ENCODE data around the gene SRCIN1. TPM values are rescaled to one million over a fixed set of nuclear protein-coding genes. Genes with fewer than 3 reads are reported as not detected.

Gene SRCIN1
- total RNA-seq, 1 donor from 2014 or later, result 2.1 TPM

DNA sequence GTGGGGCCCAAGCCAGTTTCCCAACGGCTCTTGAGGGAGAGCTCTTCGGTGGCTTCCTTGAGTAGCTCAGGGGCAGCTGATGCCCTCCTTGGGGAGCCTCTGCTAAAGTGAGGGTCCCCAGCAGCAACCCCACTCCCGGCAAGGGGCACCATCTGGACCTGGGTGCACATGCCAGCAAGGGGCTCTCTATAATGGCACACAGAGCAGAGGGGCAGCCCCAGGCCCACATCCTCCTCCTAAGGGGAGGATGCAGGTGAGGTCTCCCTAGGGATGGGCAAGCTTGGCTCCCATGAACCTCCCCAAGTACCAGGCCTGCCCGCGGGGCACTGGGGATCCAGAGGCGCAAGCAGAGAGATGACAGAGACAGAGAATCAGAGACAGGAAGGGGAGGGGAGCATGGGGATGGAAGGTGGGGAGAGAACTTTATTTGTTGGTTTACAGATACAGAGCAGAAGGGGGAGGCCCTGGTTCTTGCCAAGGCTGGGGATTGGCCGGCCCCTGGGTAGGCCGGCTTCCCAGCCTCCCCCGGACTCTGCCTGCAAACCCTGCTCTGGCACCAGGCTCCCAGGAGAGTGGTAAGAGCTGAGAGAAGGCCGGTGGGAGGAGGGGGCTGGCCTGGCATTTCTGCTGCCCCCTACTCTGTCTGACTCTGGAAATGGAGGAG lies 61.4 kb downstream of the SRCIN1 start:
- Histone ChIP-seq H3K27ac (no peak overlapping the region), H3K9me3 (no peaks in the 10 kb centered on the region), H3K27me3 (peaks cover 10% of the 10 kb centered on the region), H3K36me3 (no peaks in the 10 kb centered on the region), H3K4me3 (no peak overlapping the region), H3K4me1 (no peaks in the 10 kb centered on the region)
- intact Hi-C loops (cut with DNase I), result no loop called here
- DNase-seq, result no peak
- ATAC-seq, result no peak
- TF ChIP-seq, protein P1, sequence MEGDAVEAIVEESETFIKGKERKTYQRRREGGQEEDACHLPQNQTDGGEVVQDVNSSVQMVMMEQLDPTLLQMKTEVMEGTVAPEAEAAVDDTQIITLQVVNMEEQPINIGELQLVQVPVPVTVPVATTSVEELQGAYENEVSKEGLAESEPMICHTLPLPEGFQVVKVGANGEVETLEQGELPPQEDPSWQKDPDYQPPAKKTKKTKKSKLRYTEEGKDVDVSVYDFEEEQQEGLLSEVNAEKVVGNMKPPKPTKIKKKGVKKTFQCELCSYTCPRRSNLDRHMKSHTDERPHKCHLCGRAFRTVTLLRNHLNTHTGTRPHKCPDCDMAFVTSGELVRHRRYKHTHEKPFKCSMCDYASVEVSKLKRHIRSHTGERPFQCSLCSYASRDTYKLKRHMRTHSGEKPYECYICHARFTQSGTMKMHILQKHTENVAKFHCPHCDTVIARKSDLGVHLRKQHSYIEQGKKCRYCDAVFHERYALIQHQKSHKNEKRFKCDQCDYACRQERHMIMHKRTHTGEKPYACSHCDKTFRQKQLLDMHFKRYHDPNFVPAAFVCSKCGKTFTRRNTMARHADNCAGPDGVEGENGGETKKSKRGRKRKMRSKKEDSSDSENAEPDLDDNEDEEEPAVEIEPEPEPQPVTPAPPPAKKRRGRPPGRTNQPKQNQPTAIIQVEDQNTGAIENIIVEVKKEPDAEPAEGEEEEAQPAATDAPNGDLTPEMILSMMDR (IDR thresholded peaks at IDR 0.05), result no peak

DNA sequence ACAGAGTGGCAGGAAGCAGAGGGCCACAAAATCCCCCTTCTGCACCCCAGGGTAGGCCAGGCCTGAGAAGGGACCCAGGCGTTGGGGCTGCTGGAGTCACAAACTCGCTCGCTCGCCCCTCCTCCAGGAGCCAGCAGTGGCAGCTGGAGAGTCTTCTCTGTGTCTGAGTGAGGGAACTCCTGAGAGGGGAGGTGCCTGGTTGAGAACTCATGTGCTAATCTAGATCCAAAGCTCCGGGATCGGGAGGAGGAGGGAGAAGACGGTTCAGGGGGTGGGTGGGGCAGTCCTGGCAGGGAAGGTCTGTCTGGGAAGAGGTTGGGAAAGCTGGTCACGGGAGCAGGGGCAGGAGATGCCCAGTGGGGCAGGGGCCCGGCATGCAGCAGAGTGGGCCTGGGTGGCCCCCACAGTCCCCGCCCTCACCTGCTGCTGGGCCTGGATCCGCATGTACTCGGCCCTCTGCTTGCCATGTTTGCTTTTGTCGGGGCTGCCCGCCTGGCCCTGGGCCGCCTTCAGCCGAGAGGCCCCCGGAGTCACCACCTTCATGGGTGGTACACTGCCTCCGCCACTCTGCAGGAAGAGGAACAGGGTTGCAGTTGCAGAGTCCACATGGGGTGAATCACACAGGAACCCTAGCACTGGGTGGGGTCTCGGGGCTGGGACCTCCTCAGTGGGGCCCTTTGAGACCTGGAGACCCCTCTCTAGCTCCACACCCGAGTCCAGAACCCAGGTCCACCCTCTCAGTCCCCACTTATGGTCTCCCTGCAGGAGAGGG lies 62.2 kb downstream of the SRCIN1 start:
- TF ChIP-seq, protein P1 (IDR thresholded peaks at IDR 0.05), result no peak
- Histone ChIP-seq H3K9me3 (no peaks in the 10 kb centered on the region), H3K36me3 (no peaks in the 10 kb centered on the region), H3K27me3 (peaks cover 10% of the 10 kb centered on the region), H3K4me3 (no peak overlapping the region), H3K4me1 (no peaks in the 10 kb centered on the region), H3K27ac (no peak overlapping the region)
- ATAC-seq (no peak), DNase-seq (no peak)
- intact Hi-C loops (cut with DNase I), result no loop called here

DNA sequence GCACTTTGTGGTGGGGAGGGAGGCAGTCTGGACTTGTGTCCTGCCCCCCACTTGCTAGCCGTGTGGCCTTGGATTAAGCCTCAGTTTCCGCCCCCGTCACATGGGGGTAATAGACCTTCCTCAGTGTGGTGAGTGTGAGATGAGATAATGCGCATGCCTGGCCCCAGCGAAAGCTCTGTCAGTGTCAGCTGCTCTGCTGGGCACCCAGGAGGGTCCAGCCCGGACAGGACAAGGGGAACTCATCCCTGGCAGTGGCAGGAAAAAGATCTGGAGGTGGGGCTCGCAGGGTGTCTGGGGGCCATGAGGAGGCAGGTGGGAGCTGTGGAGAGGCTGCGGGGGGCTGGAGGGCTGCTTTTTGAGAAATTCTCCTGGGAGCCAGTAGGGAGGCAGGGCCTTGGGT lies 63.5 kb downstream of the SRCIN1 start:
- TF ChIP-seq, protein P1 (IDR thresholded peaks at IDR 0.05), result no peak
- H3K27ac ChIP-seq, result no peak overlapping the region
- H3K4me1 ChIP-seq, result no peaks in the 10 kb centered on the region
- intact Hi-C loops (cut with DNase I), result no loop called here
- ATAC-seq, result no peak
- peaks cover 10% of the 10 kb centered on the region for H3K27me3 ChIP-seq
- DNase-seq, result no peak
- no peaks in the 10 kb centered on the region for H3K36me3 ChIP-seq
- no peaks in the 10 kb centered on the region for H3K9me3 ChIP-seq
- H3K4me3 ChIP-seq, result no peak overlapping the region

DNA sequence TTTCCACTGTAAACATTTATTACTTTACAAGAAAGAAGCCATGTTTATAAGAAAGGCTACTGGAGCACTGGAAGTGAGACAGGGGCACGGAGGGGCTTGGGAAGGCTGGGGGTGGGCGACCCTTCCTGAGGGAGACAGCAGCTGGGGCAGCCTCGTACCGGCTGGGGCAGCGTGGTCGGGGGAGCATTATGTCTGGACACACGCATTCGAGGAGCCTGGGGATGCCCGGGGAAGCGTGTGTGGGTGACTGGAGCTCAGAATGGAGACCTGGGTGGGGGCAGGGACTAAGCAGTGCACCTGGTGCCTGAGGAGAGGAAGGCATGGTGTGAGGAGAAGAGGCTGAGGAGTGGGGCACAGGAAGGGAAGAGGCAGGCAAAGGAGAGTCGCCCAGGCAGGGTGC lies 64.5 kb downstream of the SRCIN1 start:
- no peak for DNase-seq
- H3K4me3 ChIP-seq, result no peak overlapping the region
- no peak overlapping the region for H3K27ac ChIP-seq
- H3K4me1 ChIP-seq, result no peaks in the 10 kb centered on the region
- H3K36me3 ChIP-seq, result no peaks in the 10 kb centered on the region
- H3K27me3 ChIP-seq, result peaks cover 18% of the 10 kb centered on the region
- TF ChIP-seq, protein P1 (IDR thresholded peaks at IDR 0.05), result no peak
- no peak for ATAC-seq
- intact Hi-C loops (cut with DNase I), result no loop called here
- H3K9me3 ChIP-seq, result no peaks in the 10 kb centered on the region

DNA sequence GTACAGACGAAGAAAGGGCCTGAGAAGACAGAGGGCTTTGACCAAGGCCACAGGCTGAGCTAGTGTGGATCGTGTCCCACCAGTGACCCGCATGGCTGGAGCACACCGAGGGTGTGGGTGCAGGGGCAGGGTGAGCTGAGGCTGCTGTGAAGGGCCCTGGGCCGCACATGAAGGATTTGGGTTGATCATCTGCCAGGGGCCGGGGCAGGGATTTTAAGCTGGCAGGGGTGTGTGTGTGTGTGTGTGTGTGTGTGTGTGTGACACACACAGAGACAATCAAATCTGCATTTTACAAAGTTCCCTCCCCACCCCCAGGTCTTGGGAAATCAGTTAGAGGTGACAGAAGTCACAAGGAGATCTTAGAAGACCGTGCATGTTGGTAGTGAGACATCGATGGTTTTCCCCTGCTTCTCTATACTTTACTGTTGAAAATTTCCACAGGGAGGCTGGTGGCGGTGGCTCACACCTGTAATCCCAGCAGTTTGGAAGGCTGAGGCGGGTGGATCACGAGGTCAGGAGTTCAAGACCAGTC lies 65.2 kb downstream of the SRCIN1 start:
- ATAC-seq (no peak), DNase-seq (no peak)
- Histone ChIP-seq H3K9me3 (no peaks in the 10 kb centered on the region), H3K27me3 (peaks cover 25% of the 10 kb centered on the region), H3K27ac (no peak overlapping the region), H3K4me3 (no peak overlapping the region), H3K36me3 (no peaks in the 10 kb centered on the region), H3K4me1 (no peaks in the 10 kb centered on the region)
- TF ChIP-seq, protein P1 (IDR thresholded peaks at IDR 0.05), result no peak
- intact Hi-C loops (cut with DNase I), result no loop called here

Measured in upper lobe of right lung (tissue), 1 donor.